Right lobe of liver (tissue), 6 donors: ENCODE measurements around the gene MCC. TPM values are rescaled to one million over a fixed set of nuclear protein-coding genes. Genes with fewer than 3 reads are reported as not detected.

Experiments used
- ATAC-seq, 4 donors: fragments of 200-7000 bp; cut with Tn5 transposase; one replicate each; pipeline ENCODE4 v1.9.1; 2020; ENCODE audit warnings: mild to moderate bottlenecking in 4 of 4, moderate library complexity in 4 of 4
- DNase-seq, 3 donors: peaks; one replicate each; pipeline ENCODE4 v3.0.0-alpha.2; 2020
- H3K27ac ChIP-seq, 3 donors: fragments of 200-600 bp; one replicate each; pipeline ENCODE4 v1.8.0; 2022
- H3K27me3 ChIP-seq, 2 donors: fragments of 200-600 bp; one replicate each; pipeline ENCODE4 v1.8.0; 2022
- H3K36me3 ChIP-seq, 4 donors: fragments of 200-600 bp; sonication (generic) in 1 of 4; one replicate each; pipeline versions ENCODE4 v1.5.1 to v1.8.0; 2017 to 2022; ENCODE audit warnings: control low read depth in 1 of 4
- H3K4me1 ChIP-seq, 4 donors: fragments of 200-600 bp; sonication (generic) in 1 of 4; one replicate each; pipeline versions ENCODE4 v1.5.1 to v1.8.0; 2017 to 2022; ENCODE audit warnings: control low read depth in 1 of 4
- H3K4me3 ChIP-seq, 3 donors: fragments of 200-600 bp; one replicate each; pipeline ENCODE4 v1.8.0; 2022
- H3K9me3 ChIP-seq, 4 donors: fragments of 200-600 bp; sonication (generic) in 1 of 4; one replicate each; pipeline versions ENCODE4 v1.5.1 to v1.8.0; 2017 to 2022; ENCODE audit warnings: control low read depth in 1 of 4
- CTCF ChIP-seq, 4 donors: fragments of 200-600 bp in 3 of 4; fragments of 450-650 bp in 1 of 4; IDR thresholded peaks; one replicate each; pipeline versions ENCODE4 v1.5.1 to v1.8.0; 2016 to 2022; ENCODE audit warnings: antibody characterized with exemption in 4 of 4, mild to moderate bottlenecking in 2 of 4
- POLR2A ChIP-seq: fragments of 450-650 bp; IDR thresholded peaks from one replicate; pipeline ENCODE4 v1.6.1; 2017; ENCODE audit warnings: antibody characterized with exemption, mild to moderate bottlenecking
- WGBS: methylation state at CpG from one replicate; pipeline ENCODE4 v1.1.6; 2018; ENCODE audit warnings: low coverage, low lambda C conversion rate; ENCODE audit not compliant: insufficient coverage; ENCODE audit errors: missing lambda C conversion rate; 5-methylcytosine and 5-hydroxymethylcytosine counted together
- intact Hi-C, 2 donors: fragments of 100-400 bp; cut with DNase I; formaldehyde crosslinking; loops; one replicate each; pipeline versions ENCODE4 v1.11.2 to v1.14.1; 2022
- total RNA-seq, 6 experiments: library from RNA; depleted of rRNA in 2 of 6; stranded (reverse); fragments of >200 nt in 2 of 6; fragmentation: NEBNext Ultra II Directional in 3 of 6; extraction: Animal tissue kit (Norgen Biotek cat#: 25700) in 3 of 6; gene quantifications; one replicate each; pipeline versions ENCODE4 v1.1.0 to v1.2.4, GENCODE V29; 2016 to 2023
- donor health status: DM: no; HTN: yes; CAD: no.
- donor health status: DM: no; HTN: no; CAD: no.
- donor health status: DM: no; HTN: no; CAD: no.
- donor health status: DM: no; HTN: yes; CAD: no.
- donor health status: DM: no; HTN: yes; CAD: no.

MCC gene
- total RNA-seq, 6 experiments from 2014 or later, result 23.1 to 35.2 (median 26.1) TPM

DNA sequence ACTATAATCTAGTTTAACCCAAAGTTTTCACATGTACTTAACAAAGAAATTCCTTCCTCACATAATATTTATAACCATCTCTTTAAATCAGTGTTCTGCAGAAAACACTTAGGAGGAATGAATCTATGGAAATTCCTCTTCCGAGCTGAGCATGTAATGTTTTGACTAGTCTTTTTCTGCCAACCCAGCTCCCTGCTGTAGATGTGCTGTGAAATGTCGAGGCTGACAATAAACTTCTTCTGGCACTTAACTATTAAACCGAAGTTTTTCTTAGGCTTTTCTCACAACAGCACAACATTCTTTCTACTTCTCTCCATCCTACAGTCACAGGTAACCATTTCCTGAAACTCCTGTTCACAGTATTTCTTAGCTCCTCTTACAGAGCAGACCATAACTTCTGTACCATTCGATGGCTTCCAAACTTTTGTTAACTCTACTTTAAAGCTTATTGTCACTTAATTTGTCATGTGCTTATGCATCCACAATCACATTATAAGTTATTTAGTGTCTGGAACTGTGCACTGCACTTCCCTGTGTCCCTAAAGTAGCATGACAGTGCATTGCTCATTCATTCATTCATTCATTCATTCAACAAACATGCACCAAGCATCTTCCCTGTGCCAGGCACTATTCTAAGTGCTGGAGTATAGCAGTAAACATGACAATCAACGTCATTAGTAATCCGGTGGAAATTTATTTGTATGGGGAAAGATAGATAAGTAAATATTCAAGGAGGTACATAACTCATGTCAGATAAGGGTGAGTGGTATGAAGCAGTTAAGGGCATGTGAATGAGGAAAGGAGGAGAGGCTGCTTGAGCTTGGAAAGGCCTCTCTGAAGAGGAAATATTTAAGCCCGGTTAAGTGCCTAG, 108.1 kb downstream of the MCC start:
- WGBS, result 43% methylated on average over 7 of the region's 7 CpGs
- Histone ChIP-seq H3K27me3 (no peaks in the 10 kb centered on the region), H3K9me3 (no peaks in the 10 kb centered on the region), H3K4me3 (no peak overlapping the region), H3K36me3 (no peaks in the 10 kb centered on the region), H3K27ac (no peak overlapping the region), H3K4me1 (no peaks in the 10 kb centered on the region)
- DNase-seq (no peak), ATAC-seq (no peak)
- TF ChIP-seq CTCF (IDR thresholded peaks at IDR 0.05) (no peak), POLR2A (no peak)
- intact Hi-C loops, result loop anchor here (10.0 kb wide), 2 partner anchors 125 to 225 kb away; no protein-coding TSS in a partner anchor

DNA sequence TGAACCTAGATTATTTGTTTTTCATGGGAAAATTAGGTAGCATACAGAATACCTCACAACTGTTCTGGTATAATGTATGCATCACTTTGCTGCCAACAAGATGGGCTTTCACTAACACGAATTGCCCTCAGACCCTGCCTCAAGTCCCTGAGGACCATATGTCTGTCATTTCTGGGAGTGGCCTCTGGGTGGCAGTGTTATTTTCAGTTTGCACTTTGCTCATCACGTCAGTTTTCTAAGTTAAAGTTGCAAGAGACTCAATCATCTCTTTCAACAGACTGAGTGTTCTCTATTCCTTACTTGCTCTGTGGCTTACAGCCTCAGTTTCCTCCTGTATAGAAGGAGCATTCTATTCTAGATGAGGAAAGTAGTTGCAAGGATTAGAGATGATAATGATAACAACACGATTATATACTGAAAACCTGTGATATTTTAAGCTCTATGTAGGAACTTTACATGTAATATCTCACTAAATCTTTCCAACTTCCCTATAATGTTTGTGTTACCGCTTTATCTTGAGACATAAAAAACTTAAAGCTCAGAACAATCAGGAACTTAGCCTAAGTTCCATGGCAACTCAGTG, 109.2 kb downstream of the MCC start:
- intact Hi-C loops, result loop anchor here in 1 of 2 donors (10.0 kb wide), 1 partner anchor 126 kb away; no protein-coding TSS in a partner anchor
- WGBS, result 6% methylated on average over 4 of the region's 4 CpGs
- peak in 2 of 3 donors; percentile 25 to 61 for DNase-seq

GRCh38 chr5:113378514-113378913, 109.7 kb downstream of the MCC start:
- intact Hi-C loops, result loop anchor here in 1 of 2 donors (10.0 kb wide), 1 partner anchor 126 kb away; no protein-coding TSS in a partner anchor
- TF ChIP-seq POLR2A (no peak), CTCF (IDR thresholded peaks at IDR 0.05) (no peak)
- Histone ChIP-seq H3K9me3 (no peaks in the 10 kb centered on the region), H3K4me3 (no peak overlapping the region), H3K4me1 (no peaks in the 10 kb centered on the region), H3K27me3 (no peaks in the 10 kb centered on the region), H3K36me3 (no peaks in the 10 kb centered on the region), H3K27ac (no peak overlapping the region)
- DNase-seq (no peak), ATAC-seq (no peak)
- WGBS, result 38% methylated on average over 2 of the region's 2 CpGs

More for the DNA sequence above, 109.2 kb downstream of the MCC start:
- TF ChIP-seq CTCF (IDR thresholded peaks at IDR 0.05), result peak; percentile 75 to 81 (median 76)
- no peak for TF ChIP-seq POLR2A
- no peak overlapping the region for H3K27ac ChIP-seq
- H3K27me3 ChIP-seq, result no peaks in the 10 kb centered on the region
- H3K4me3 ChIP-seq, result no peak overlapping the region
- peak; percentile 87 to 94 (median 91) for ATAC-seq
- H3K36me3 ChIP-seq, result no peaks in the 10 kb centered on the region
- H3K9me3 ChIP-seq, result no peaks in the 10 kb centered on the region
- no peaks in the 10 kb centered on the region for H3K4me1 ChIP-seq

GRCh38 chr5:113378081-113378480, 110.2 kb downstream of the MCC start:
- no peak for TF ChIP-seq POLR2A
- TF ChIP-seq CTCF (IDR thresholded peaks at IDR 0.05), result no peak
- H3K9me3 ChIP-seq, result no peaks in the 10 kb centered on the region
- H3K36me3 ChIP-seq, result no peaks in the 10 kb centered on the region
- ATAC-seq (no peak), DNase-seq (no peak)
- no peaks in the 10 kb centered on the region for H3K4me1 ChIP-seq
- H3K27me3 ChIP-seq, result no peaks in the 10 kb centered on the region
- H3K27ac ChIP-seq, result no peak overlapping the region
- intact Hi-C loops, result loop anchor here in 1 of 2 donors (10.0 kb wide), 1 partner anchor 127 kb away; no protein-coding TSS in a partner anchor
- no peak overlapping the region for H3K4me3 ChIP-seq
